Thoracic aorta (tissue), 2 donors: Measurements from ENCODE around the gene GHRH. TPM values are rescaled to one million over a fixed set of nuclear protein-coding genes. Genes with fewer than 3 reads are reported as not detected.

Source experiments
- ATAC-seq: fragments of 150-250 bp; one replicate; pipeline ENCODE4 v1.8.0; 2017; ENCODE audit warnings: low read depth; ENCODE audit not compliant: insufficient number of reproducible peaks, low FRiP score
- DNase-seq: peaks from one replicate; pipeline ENCODE4 v3.0.0-alpha.2; 2020; ENCODE audit warnings: low spot score
- H3K27ac ChIP-seq, 2 donors: fragments of 200-600 bp; sonication (generic); 1 replicate in 1 of 2; 2 replicates in 1 of 2; pipeline ENCODE4 v1.5.1; 2016; ENCODE audit warnings: mild to moderate bottlenecking in 2 of 2, moderate library complexity in 2 of 2
- H3K27me3 ChIP-seq: fragments of 200-600 bp; sonication (generic); replicated peaks from 2 replicates; pipeline ENCODE4 v1.6.0; 2016; ENCODE audit warnings: mild to moderate bottlenecking; ENCODE audit not compliant: insufficient read depth
- H3K36me3 ChIP-seq: fragments of 200-600 bp; sonication (generic); one replicate; pipeline ENCODE4 v1.5.1; 2016
- H3K4me1 ChIP-seq, 2 donors: fragments of 200-600 bp; sonication (generic); 1 replicate in 1 of 2; 2 replicates in 1 of 2; pipeline versions ENCODE4 v1.5.1 to v1.6.0; 2016; ENCODE audit warnings: low read depth in 2 of 2, mild to moderate bottlenecking in 1 of 2; ENCODE audit not compliant: control insufficient read depth in 1 of 2
- H3K4me3 ChIP-seq: fragments of 200-600 bp; sonication (generic); 2 replicates; pipeline ENCODE4 v1.5.1; 2016; ENCODE audit warnings: mild to moderate bottlenecking
- H3K9me3 ChIP-seq: fragments of 200-600 bp; sonication (generic); 2 replicates; pipeline ENCODE4 v1.5.1; 2016
- total RNA-seq, 2 donors: library from RNA; depleted of rRNA; stranded (reverse); fragments of >200 nt; gene quantifications; one replicate each; pipeline versions ENCODE4 v1.1.0 to v1.2.3, GENCODE V29; 2016
- TF ChIP-seq, protein P1 (sequence below): fragments of 200-600 bp; sonication (generic); IDR thresholded peaks from one replicate; pipeline ENCODE4 v1.5.1; 2019; ENCODE audit warnings: antibody characterized with exemption

The GHRH gene
- total RNA-seq, 2 donors from 2014 or later: not detected

DNA sequence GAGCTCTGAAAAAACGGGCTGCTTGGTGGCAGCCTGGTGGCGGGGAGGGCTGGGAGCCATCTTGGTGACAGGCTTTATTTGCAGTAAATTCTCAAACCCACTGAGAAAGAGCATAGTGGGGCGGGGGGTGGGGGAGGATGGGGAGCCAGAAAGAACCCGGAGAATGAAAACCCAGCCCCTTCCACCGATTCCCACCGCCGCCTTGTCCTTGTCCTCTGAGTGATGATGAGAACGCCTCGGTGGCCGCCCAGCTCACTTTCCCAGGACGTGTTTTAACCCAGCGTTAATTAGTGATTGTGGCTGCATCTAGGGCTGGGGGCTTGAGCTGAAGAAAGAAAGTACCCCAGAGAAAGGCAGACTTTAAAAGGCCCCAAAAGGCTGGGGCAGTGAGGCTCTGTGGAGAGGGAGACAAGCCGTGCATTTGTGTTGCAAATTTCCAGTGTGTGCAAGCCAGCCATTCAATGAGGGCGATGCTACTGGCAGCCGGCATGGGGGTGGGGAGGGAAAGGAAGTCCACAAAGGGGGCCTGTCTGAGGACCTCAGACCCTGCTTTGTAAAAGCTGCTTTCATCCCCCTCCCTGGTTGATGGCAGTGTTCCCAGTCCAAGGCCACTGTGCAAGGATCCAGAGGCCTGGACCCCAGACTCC is 6.2 kb upstream of the GHRH start:
- no peak for ATAC-seq
- TF ChIP-seq, protein P1, sequence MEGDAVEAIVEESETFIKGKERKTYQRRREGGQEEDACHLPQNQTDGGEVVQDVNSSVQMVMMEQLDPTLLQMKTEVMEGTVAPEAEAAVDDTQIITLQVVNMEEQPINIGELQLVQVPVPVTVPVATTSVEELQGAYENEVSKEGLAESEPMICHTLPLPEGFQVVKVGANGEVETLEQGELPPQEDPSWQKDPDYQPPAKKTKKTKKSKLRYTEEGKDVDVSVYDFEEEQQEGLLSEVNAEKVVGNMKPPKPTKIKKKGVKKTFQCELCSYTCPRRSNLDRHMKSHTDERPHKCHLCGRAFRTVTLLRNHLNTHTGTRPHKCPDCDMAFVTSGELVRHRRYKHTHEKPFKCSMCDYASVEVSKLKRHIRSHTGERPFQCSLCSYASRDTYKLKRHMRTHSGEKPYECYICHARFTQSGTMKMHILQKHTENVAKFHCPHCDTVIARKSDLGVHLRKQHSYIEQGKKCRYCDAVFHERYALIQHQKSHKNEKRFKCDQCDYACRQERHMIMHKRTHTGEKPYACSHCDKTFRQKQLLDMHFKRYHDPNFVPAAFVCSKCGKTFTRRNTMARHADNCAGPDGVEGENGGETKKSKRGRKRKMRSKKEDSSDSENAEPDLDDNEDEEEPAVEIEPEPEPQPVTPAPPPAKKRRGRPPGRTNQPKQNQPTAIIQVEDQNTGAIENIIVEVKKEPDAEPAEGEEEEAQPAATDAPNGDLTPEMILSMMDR: no peak
- Histone ChIP-seq H3K27ac (no peak overlapping the region), H3K4me3 (no peak overlapping the region), H3K36me3 (no peaks in the 10 kb centered on the region), H3K4me1 (no peaks in the 10 kb centered on the region), H3K9me3 (no peaks in the 10 kb centered on the region), H3K27me3 (no peaks in the 10 kb centered on the region)
- no peak for DNase-seq

DNA sequence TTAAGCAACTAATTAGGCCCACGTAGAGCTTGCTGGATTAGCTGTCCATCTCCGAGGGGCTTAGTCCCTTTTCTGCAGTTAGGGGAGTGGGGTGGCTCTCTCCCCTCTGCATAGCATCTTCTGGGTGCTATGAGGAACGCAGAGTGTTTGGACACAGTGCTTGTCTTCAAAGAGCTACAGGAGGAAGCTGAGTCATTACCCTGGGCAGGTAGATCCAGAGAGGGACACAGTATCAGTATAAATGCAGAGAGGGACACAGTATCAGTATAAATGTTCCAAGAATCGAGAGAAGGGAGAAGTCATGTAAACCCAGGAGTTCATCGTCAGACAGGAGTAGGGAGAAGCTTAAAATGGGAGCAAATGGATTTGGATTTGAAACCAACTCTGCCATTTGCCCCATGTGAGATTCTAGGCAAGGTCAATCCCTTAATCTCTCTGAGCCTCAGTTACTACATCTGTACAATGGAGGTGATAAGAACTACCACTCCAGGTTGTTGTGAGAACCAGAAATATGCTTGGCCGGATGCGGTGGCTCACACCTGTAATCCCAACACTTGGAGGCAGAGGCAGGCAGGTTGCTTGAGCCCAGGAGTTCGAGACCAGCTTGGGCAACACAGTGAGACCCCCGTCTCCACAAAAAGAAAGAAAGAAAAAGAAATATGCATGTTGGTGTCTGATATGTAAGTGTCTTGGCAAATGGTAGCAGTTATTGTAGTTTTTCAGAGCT is 5.5 kb upstream of the GHRH start:
- no peaks in the 10 kb centered on the region for H3K27me3 ChIP-seq
- H3K36me3 ChIP-seq: no peaks in the 10 kb centered on the region
- H3K4me1 ChIP-seq: no peaks in the 10 kb centered on the region
- TF ChIP-seq, protein P1: no peak
- H3K4me3 ChIP-seq: no peak overlapping the region
- DNase-seq: no peak
- no peak for ATAC-seq
- H3K9me3 ChIP-seq: no peaks in the 10 kb centered on the region
- no peak overlapping the region for H3K27ac ChIP-seq

DNA sequence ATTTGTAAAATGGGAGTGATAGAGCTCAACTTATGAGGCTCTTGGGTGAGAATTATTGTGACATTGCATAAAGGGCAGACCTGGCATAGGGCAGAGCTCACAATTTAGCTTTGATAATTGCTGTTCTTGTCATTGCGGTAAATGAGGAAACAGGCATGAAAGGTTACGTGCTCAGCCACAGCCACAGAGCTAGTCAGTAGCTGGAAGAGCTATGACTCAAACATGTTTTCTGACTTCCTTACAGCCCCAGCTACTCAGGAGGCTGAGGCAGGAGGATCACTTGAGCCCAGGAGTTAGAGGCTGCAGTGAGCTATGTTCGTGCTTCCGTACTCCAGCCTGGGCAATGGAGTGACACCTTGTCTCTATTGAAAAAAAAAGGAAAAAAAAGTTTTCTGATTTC is 3.5 kb upstream of the GHRH start:
- no peak overlapping the region for H3K4me3 ChIP-seq
- DNase-seq (no peak), ATAC-seq (no peak)
- no peak overlapping the region for H3K27ac ChIP-seq
- TF ChIP-seq, protein P1: no peak
- H3K4me1 ChIP-seq: no peaks in the 10 kb centered on the region
- no peaks in the 10 kb centered on the region for H3K27me3 ChIP-seq
- H3K9me3 ChIP-seq: no peaks in the 10 kb centered on the region
- H3K36me3 ChIP-seq: no peaks in the 10 kb centered on the region

DNA sequence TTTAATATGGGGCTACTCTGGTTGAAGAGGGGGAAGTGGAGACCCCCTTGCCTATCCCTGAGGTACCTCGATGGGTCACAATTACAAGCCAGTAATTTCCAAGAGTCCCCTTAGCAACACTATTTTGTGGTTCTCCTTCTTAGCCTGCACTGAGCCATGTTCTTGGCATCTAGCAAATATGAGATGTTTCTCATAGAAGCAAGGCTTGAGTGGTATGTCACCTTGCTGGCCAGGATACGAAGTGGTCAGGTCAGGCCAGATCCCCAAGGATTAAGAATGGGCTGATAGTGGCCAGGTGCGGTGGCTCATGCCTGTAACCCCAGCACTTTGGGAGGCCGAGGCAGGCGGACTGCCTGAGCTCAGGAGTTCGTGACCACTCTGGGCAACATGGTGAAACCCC is 2.1 kb upstream of the GHRH start:
- Histone ChIP-seq H3K27ac (no peak overlapping the region), H3K4me3 (no peak overlapping the region), H3K36me3 (no peaks in the 10 kb centered on the region), H3K9me3 (no peaks in the 10 kb centered on the region), H3K27me3 (no peaks in the 10 kb centered on the region), H3K4me1 (no peaks in the 10 kb centered on the region)
- TF ChIP-seq, protein P1: no peak
- DNase-seq (no peak), ATAC-seq (no peak)

DNA sequence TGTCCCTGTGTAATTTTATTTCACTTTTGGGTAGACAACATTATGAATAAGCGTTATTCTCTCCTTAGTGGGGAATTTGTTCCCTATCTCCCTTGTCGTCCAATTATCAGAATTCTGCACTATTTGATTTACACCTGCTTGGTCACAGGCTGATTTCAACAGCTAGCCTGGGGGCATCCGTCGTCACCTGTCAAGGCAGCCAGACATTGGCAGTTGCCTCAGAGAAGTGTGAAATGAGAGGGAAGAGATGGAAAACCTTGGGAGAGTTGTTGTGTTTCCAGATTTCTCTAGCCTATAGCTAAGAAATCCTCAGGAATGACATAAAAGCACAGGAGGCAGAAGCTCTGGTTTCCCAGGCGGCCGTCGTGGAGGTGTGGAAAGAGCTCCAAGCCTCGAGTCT is 891 bp upstream of the GHRH start:
- DNase-seq (no peak), ATAC-seq (no peak)
- H3K4me3 ChIP-seq: no peak overlapping the region
- H3K9me3 ChIP-seq: no peaks in the 10 kb centered on the region
- no peaks in the 10 kb centered on the region for H3K4me1 ChIP-seq
- no peak overlapping the region for H3K27ac ChIP-seq
- H3K27me3 ChIP-seq: no peaks in the 10 kb centered on the region
- H3K36me3 ChIP-seq: no peaks in the 10 kb centered on the region
- TF ChIP-seq, protein P1: no peak
